Caco-2 (cell line): ENCODE data around the gene TMEM198. TPM values are rescaled to one million over a fixed set of nuclear protein-coding genes. Genes with fewer than 3 reads are reported as not detected.

Source experiments
- BruUV-seq: library from RNA; stranded (reverse); fragments of 400-500 nt; replicated peaks from 2 replicates; lab custom pipeline; 2021; lab: Mats Ljungman, UMichigan
- CTCF ChIA-PET: fragments of 300-600 bp; sonication (Branson Sonifier 250); formaldehyde crosslinking; loops from one replicate; lab custom pipeline; 2022; ENCODE audit warnings: antibody characterized with exemption; lab: Charles Lee
- POLR2A ChIA-PET: fragments of 300-600 bp; sonication (Branson Sonifier 250); formaldehyde crosslinking; loops from one replicate; lab custom pipeline; 2022; ENCODE audit warnings: antibody characterized with exemption; lab: Charles Lee
- DNase-seq, 2 experiments: peaks; one replicate each; pipeline versions ENCODE4 v3.0.0 to v3.0.0-alpha.2; 2020 to 2022
- H3K27me3 ChIP-seq: replicated peaks from 2 replicates; pipeline ENCODE4 v1.6.0; 2011; ENCODE audit warnings: low read length; ENCODE audit not compliant: control insufficient read depth, insufficient read depth
- H3K36me3 ChIP-seq: 2 replicates; pipeline ENCODE4 v1.5.1; 2011; ENCODE audit warnings: low read length; ENCODE audit not compliant: control insufficient read depth, insufficient read depth
- H3K4me1 ChIP-seq: fragments of 250-450 bp; sonication (Bioruptor Pico); 2 replicates; pipeline ENCODE4 v1.5.1; 2020; ENCODE audit warnings: mild to moderate bottlenecking
- H3K4me3 ChIP-seq: 2 replicates; pipeline ENCODE4 v1.5.1; 2011; ENCODE audit warnings: low read depth, mild to moderate bottlenecking, control low read depth, low read length
- H3K9me3 ChIP-seq: fragments of 250-450 bp; sonication (Bioruptor Pico); 2 replicates; pipeline ENCODE4 v1.5.1; 2020; ENCODE audit warnings: mild to moderate bottlenecking, moderate library complexity
- H3K27ac Mint-ChIP-seq: one replicate; pipeline ENCODE4 v1.8.0; 2022; ENCODE audit warnings: mixed read lengths; ENCODE audit not compliant: unreplicated experiment
- H3K27me3 Mint-ChIP-seq: one replicate; pipeline ENCODE4 v1.8.0; 2022; ENCODE audit warnings: mixed read lengths; ENCODE audit not compliant: insufficient read depth, unreplicated experiment
- H3K36me3 Mint-ChIP-seq: one replicate; pipeline ENCODE4 v1.8.0; 2022; ENCODE audit warnings: mild to moderate bottlenecking, mixed read lengths; ENCODE audit not compliant: insufficient read depth, unreplicated experiment
- H3K4me1 Mint-ChIP-seq: one replicate; pipeline ENCODE4 v1.8.0; 2022; ENCODE audit warnings: low read depth, mixed read lengths; ENCODE audit not compliant: unreplicated experiment
- H3K4me3 Mint-ChIP-seq: one replicate; pipeline ENCODE4 v1.8.0; 2022; ENCODE audit warnings: mild to moderate bottlenecking, moderate library complexity, mixed read lengths; ENCODE audit not compliant: unreplicated experiment
- H3K9me3 Mint-ChIP-seq: one replicate; pipeline ENCODE4 v1.8.0; 2022; ENCODE audit warnings: mixed read lengths; ENCODE audit not compliant: unreplicated experiment
- intact Hi-C: fragments of 100-400 bp; cut with micrococcal nuclease; formaldehyde crosslinking; loops from one replicate; pipeline ENCODE4 v1.10.0; 2022; ENCODE audit not compliant: unreplicated experiment
- total RNA-seq: library from RNA; stranded (reverse); gene quantifications from 2 replicates; pipeline ENCODE4 v1.2.3, GENCODE V29; 2022
- TF ChIP-seq, protein P1 (sequence below), 2 experiments: fragments of 200-600 bp in 1 of 2; IDR thresholded peaks; 1 replicate in 1 of 2; 2 replicates in 1 of 2; pipeline versions ENCODE4 v1.5.1 to v1.8.0; 2011 to 2022; ENCODE audit warnings: antibody characterized with exemption in 1 of 2, control low read depth in 1 of 2, inconsistent platforms in 1 of 2, low read depth in 1 of 2, low read length in 1 of 2, mild to moderate bottlenecking in 1 of 2, moderate library complexity in 1 of 2; ENCODE audit not compliant: insufficient read depth in 1 of 2, severe bottlenecking in 1 of 2, unreplicated experiment in 1 of 2

TMEM198 gene
- total RNA-seq, 1 experiment from 2014 or later = 8.5 TPM

GRCh38 chr2:219571311-219572236, 27.7 kb downstream of the TMEM198 start, which contains the start of gene OBSL1:
OBSL1 (minus strand) TSS chr2:219571539; CDS start chr2:219571232, 307 bp downstream.
- peak; percentile 90 to 92 for DNase-seq
- Mint-ChIP-seq H3K4me3 (peak within 1 kb of the TSS; percentile 62), H3K27me3 (no peaks in the 10 kb centered on the region), H3K4me1 (peaks cover 17% of the 10 kb centered on the region), H3K9me3 (no peaks in the 10 kb centered on the region), H3K27ac (peak within 1 kb of the TSS; percentile 42), H3K36me3 (peaks cover 5% of the 10 kb centered on the region)
- H3K27me3 ChIP-seq = no peaks in the 10 kb centered on the region
- peaks cover 22% of the 10 kb centered on the region for H3K4me1 ChIP-seq
- H3K36me3 ChIP-seq = no peaks in the 10 kb centered on the region
- peak within 1 kb of the TSS; percentile 75 for H3K4me3 ChIP-seq
- POLR2A ChIA-PET = interaction anchor here (0.8 to 1.6 kb wide), 5 partner anchors 11 to 71 kb away, joined by 3 to 12 read pairs (median 4); partner anchors contain the start of genes CHPF, STK11IP and TMEM198
- CTCF ChIA-PET = interaction anchor here (0.6 to 1.4 kb wide), 5 partner anchors 11 to 1575 kb away, joined by 3 to 19 read pairs (median 3); partner anchors contain the start of gene STK11IP
- H3K9me3 ChIP-seq = no peaks in the 10 kb centered on the region
- intact Hi-C loops = loop anchor here (1.0 to 2.0 kb wide), 3 partner anchors 9 to 29 kb away; partner anchors contain the start of genes CHPF and STK11IP
- TF ChIP-seq, protein P1, sequence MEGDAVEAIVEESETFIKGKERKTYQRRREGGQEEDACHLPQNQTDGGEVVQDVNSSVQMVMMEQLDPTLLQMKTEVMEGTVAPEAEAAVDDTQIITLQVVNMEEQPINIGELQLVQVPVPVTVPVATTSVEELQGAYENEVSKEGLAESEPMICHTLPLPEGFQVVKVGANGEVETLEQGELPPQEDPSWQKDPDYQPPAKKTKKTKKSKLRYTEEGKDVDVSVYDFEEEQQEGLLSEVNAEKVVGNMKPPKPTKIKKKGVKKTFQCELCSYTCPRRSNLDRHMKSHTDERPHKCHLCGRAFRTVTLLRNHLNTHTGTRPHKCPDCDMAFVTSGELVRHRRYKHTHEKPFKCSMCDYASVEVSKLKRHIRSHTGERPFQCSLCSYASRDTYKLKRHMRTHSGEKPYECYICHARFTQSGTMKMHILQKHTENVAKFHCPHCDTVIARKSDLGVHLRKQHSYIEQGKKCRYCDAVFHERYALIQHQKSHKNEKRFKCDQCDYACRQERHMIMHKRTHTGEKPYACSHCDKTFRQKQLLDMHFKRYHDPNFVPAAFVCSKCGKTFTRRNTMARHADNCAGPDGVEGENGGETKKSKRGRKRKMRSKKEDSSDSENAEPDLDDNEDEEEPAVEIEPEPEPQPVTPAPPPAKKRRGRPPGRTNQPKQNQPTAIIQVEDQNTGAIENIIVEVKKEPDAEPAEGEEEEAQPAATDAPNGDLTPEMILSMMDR (IDR thresholded peaks at IDR 0.05; ENCODE audit: insufficient read depth in 1 of 2, low read depth in 1 of 2, low read length in 1 of 2, severe bottlenecking in 1 of 2, unreplicated experiment in 1 of 2) = no peak
- no TSS peak for BruUV-seq

GRCh38 chr2:219572237-219573001, 28.6 kb downstream of the TMEM198 start, which contains the start of gene INHA:
INHA (plus strand) TSS chr2:219572310; CDS start chr2:219572375, 65 bp downstream.
- Mint-ChIP-seq H3K4me3 (peak within 1 kb of the TSS; percentile 62), H3K36me3 (peaks cover 5% of the 10 kb centered on the region), H3K27me3 (no peaks in the 10 kb centered on the region), H3K27ac (peak within 1 kb of the TSS; percentile 42), H3K9me3 (no peaks in the 10 kb centered on the region), H3K4me1 (peaks cover 25% of the 10 kb centered on the region)
- Histone ChIP-seq H3K4me1 (peaks cover 28% of the 10 kb centered on the region), H3K36me3 (no peaks in the 10 kb centered on the region), H3K9me3 (no peaks in the 10 kb centered on the region), H3K4me3 (peak within 1 kb of the TSS; percentile 75), H3K27me3 (no peaks in the 10 kb centered on the region)
- CTCF ChIA-PET = no interaction called here
- POLR2A ChIA-PET = interaction anchor here (1.6 kb wide), 1 partner anchor 25 kb away, joined by 12 read pairs; the partner anchor contains the start of gene STK11IP
- TF ChIP-seq, protein P1 (IDR thresholded peaks at IDR 0.05; ENCODE audit: insufficient read depth in 1 of 2, low read depth in 1 of 2, low read length in 1 of 2, severe bottlenecking in 1 of 2, unreplicated experiment in 1 of 2) = no peak
- no peak for DNase-seq
- TSS peak; percentile 46 for BruUV-seq
- intact Hi-C loops = loop anchor here (2.0 kb wide), 1 partner anchor 30 kb away; the partner anchor contains the start of gene CHPF
